Measurements from ENCODE around the gene MAPRE2.

The MAPRE2 gene

DNA sequence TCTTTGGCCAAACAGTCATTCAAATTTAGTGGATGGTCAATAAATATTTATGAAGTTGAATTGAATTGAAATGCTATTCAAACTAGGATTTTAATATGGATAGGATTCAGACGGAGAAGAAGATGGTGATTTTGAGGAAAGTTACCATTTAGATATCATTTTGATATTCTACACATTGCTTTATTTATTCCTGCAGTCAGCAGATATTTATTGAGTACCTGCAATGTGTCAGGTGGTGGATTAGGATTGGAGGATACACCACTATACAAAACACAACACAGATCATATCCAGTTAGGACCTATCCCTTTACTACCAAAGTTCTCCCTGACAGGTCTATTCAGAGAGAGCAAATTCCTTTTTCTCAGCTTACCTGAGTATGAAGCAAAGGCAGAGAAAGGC lies 38.8 kb downstream of the MAPRE2 start:
- no peaks in the 10 kb centered on the region for H3K9me3 ChIP-seq (ENCODE audit: severe bottlenecking)
- H3K27me3 ChIP-seq (ENCODE audit: insufficient read depth, low read depth, severe bottlenecking) = no peaks in the 10 kb centered on the region
- no peak for DNase-seq
- no peaks in the 10 kb centered on the region for H3K36me3 ChIP-seq
- TF ChIP-seq, protein P1, sequence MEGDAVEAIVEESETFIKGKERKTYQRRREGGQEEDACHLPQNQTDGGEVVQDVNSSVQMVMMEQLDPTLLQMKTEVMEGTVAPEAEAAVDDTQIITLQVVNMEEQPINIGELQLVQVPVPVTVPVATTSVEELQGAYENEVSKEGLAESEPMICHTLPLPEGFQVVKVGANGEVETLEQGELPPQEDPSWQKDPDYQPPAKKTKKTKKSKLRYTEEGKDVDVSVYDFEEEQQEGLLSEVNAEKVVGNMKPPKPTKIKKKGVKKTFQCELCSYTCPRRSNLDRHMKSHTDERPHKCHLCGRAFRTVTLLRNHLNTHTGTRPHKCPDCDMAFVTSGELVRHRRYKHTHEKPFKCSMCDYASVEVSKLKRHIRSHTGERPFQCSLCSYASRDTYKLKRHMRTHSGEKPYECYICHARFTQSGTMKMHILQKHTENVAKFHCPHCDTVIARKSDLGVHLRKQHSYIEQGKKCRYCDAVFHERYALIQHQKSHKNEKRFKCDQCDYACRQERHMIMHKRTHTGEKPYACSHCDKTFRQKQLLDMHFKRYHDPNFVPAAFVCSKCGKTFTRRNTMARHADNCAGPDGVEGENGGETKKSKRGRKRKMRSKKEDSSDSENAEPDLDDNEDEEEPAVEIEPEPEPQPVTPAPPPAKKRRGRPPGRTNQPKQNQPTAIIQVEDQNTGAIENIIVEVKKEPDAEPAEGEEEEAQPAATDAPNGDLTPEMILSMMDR (IDR thresholded peaks at IDR 0.05; ENCODE audit: low read depth, low read length) = no peak
- H3K27ac ChIP-seq = no peak overlapping the region
- H3K4me3 ChIP-seq (ENCODE audit: low read depth, low read length) = no peak overlapping the region

DNA sequence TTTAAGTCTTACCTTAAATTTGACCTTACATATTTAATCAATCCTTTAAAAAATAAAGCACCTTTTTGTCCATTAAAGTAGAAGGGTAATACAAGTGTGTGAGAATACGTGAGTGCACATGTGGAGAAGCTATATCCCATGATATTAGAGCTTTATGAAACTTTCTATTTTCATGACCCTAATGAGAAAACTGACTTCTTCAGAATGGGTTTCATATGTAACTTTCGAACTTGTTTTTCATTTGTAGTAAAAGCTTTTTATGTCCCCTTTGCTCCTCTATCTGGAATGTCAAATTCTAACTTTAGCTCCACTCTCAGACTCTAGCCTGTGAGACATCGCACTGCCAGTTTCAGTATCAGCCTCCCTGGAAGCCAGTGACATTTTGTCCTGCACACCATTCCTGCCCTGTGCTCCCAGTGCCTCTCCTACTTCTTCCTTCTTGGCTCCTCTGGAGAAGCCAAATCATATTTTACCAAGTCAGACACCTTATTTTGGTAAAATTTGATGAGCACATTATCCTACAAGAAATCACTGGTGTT lies 42.0 kb downstream of the MAPRE2 start:
- H3K27ac ChIP-seq = no peak overlapping the region
- H3K9me3 ChIP-seq (ENCODE audit: severe bottlenecking) = no peaks in the 10 kb centered on the region
- DNase-seq = no peak
- no peaks in the 10 kb centered on the region for H3K36me3 ChIP-seq
- TF ChIP-seq, protein P1 (IDR thresholded peaks at IDR 0.05; ENCODE audit: low read depth, low read length) = no peak
- no peaks in the 10 kb centered on the region for H3K27me3 ChIP-seq (ENCODE audit: insufficient read depth, low read depth, severe bottlenecking)
- H3K4me3 ChIP-seq (ENCODE audit: low read depth, low read length) = no peak overlapping the region

DNA sequence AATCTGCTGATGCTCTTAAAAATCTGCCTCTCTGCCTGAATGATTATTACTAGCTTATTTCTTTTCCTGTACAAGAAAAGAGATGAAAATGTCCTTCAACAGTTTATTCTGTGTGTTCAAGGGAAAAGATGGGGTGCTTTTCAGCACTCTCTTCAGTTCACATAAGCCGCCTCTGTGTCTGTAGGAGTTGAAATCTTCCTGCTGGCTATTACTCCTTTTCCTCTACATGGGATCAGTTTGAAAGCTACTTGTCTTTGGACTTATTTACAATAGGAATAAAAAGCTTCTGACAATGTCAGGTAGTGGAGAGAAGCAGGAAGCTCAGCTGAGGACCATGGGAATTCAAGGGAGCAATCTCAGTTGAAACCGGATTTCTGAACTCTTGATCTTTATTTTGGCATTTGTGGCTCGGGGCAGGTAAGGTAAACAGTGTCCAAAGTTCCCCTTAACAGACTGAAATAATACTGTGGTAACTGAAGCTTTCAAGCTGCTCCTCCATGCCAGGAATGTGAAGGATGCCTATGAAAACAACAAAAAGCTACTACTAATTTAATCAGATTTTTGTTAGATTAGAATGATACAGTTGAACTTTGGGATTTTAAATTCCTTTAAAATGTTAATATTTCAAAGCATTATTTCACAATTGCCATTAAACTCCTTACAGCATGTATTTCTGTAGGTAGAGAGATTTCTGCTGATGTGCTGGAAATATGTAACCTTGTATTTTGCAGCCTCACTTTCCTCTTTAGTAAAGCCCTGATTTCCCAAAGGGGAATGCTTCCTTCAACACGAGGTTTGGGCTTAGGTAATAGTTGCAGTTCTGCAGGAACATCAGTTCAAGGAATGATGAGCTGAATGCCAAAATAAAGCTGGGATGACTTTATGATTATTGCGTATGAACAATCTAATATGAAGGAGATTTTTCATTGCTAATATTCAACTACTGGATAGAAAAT lies 43.6 kb downstream of the MAPRE2 start:
- TF ChIP-seq, protein P1 (IDR thresholded peaks at IDR 0.05; ENCODE audit: low read depth, low read length) = no peak
- DNase-seq = no peak
- H3K27ac ChIP-seq = no peak overlapping the region

DNA sequence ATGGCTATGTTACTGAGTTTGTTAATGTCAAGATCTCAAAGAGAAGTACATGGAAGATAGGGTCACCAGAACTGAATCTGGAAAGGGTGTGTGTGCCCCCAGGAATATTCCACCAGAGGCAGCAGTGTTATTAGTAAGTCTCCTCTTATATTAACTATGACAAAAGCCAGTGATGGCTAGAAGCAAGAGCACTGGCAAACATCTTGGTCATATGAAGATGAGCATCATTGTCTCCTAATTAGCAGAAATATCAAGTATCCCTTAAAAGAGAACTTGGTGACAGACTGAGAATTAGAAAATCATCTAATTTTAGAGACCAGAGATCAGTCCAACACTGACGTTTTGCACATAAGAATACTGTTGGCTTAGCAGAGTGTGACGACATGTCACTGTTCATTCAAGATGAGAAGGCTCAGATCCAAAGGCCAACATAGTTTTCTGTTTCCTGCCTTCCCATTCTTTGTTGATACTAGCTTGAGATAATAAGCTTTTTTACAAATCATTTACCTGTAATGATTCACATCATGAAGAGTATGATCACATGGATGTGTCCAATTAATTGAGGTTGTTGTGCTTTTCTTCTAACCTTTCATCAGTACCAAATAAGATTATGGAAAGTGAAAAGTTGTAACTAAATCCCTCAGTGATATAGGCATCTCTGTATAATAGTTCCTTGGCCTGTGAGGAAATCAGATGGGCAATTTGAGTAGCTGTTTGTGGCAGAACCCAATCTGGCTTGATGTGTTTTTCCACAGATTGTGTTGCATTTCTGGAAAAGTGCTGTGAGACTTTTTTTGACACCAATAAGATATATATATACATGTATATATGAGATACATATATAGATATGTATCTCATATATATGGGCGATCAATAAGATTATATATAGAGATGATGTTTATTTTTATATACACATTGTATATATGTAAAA lies 44.5 kb downstream of the MAPRE2 start:
- Histone ChIP-seq H3K4me3 (ENCODE audit: low read depth, low read length) (no peak overlapping the region), H3K27me3 (ENCODE audit: insufficient read depth, low read depth, severe bottlenecking) (no peaks in the 10 kb centered on the region), H3K36me3 (no peaks in the 10 kb centered on the region), H3K9me3 (ENCODE audit: severe bottlenecking) (no peaks in the 10 kb centered on the region), H3K27ac (no peak overlapping the region)
- TF ChIP-seq, protein P1 (IDR thresholded peaks at IDR 0.05; ENCODE audit: low read depth, low read length) = no peak
- DNase-seq = no peak

More for the DNA sequence above, 43.6 kb downstream of the MAPRE2 start:
- Histone ChIP-seq H3K27me3 (ENCODE audit: insufficient read depth, low read depth, severe bottlenecking) (no peaks in the 10 kb centered on the region), H3K4me3 (ENCODE audit: low read depth, low read length) (no peak overlapping the region), H3K36me3 (no peaks in the 10 kb centered on the region), H3K9me3 (ENCODE audit: severe bottlenecking) (no peaks in the 10 kb centered on the region)

DNA sequence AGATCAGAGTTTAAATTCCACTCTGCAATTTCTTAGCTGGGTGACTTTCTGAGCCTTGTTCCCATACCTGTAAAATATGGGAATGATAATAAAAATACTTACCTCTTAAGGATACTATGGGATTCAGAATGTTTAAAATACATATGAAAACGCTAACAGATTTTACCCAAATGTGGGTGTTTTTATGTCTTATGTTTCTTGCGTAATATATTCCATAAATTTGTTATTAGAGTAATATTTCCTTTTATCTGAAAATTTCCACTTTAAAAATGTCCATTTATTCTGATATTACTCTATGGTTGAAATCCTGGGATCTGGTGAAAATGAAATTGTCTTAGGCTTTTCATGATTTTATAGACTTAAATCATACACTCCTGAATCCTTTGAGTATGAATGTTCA lies 45.5 kb downstream of the MAPRE2 start:
- H3K9me3 ChIP-seq (ENCODE audit: severe bottlenecking) = no peaks in the 10 kb centered on the region
- no peak for DNase-seq
- TF ChIP-seq, protein P1 (IDR thresholded peaks at IDR 0.05; ENCODE audit: low read depth, low read length) = no peak
- no peaks in the 10 kb centered on the region for H3K27me3 ChIP-seq (ENCODE audit: insufficient read depth, low read depth, severe bottlenecking)
- H3K36me3 ChIP-seq = no peaks in the 10 kb centered on the region
- no peak overlapping the region for H3K27ac ChIP-seq
- H3K4me3 ChIP-seq (ENCODE audit: low read depth, low read length) = no peak overlapping the region
